Activated CD4-positive, alpha-beta T cell treated with anti-CD3 and anti-CD28 coated beads for 4 hours (primary cell): ENCODE results near the gene ADCY7.
"Not testable (repeated sequence)": the region's sequence is repeated elsewhere in the genome, so short reads cannot be mapped to it uniquely, and the experiment has no call there.

Experiments used
- DNase-seq, 2 donors: peaks; one replicate each; pipeline ENCODE4 v3.0.0-alpha.2; 2020

ADCY7 gene

DNA sequence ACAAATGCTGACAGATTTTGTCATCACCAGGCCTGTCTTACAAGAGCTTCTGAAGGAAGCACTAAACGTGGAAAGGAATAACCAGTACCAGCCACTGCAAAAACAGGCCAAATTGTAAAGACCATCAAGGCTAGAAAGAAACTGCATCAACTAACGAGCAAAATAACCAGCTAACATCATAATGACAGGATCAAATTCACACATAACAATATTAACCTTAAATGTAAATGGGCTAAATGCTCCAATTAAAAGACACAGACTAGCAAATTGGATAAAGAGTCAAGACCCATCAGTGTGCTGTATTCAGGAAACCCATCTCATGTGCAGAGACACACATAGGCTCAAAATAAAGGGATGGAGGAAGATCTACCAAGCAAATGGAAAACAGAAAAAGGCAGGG, 78.9 kb downstream of the ADCY7 start:
- DNase-seq = not testable (repeated sequence)

DNA sequence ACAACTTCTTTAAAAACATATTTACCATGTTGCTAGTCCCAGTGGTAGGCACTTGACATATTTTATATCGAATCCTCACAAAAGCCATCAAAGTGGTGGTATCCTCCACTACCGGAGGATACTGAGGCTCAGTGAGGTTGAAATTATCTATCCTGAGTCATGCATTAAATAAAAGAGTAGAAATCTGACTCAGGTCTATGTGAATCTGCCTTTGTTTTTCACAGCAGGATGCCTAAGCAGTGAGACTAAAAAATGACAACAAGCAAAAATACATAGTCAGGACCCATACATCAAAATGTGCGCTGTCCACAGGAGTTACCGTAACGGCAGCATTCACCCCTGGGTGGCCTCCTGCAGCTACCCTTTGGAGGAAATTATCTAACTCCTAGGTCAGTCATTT, 84.8 kb downstream of the ADCY7 start:
- DNase-seq = no peak

DNA sequence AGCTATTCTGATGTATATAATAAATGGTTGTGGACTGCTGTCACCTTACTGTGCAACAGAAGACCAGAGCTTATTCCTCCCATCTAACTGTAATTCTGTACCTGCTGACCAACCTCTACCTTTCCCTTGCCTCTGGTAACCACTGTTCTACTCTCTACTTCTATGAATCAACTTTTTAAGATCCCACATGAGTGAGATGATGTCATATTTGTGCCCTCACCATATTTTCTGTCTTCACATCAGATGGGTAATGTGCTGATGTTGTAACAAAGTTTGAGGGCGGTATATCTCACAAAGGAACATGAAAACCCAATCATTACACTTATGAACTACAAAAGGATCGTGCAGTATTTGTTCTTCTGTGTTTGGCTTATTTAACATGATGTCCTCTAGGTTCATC, 85.6 kb downstream of the ADCY7 start:
- DNase-seq = no peak

DNA sequence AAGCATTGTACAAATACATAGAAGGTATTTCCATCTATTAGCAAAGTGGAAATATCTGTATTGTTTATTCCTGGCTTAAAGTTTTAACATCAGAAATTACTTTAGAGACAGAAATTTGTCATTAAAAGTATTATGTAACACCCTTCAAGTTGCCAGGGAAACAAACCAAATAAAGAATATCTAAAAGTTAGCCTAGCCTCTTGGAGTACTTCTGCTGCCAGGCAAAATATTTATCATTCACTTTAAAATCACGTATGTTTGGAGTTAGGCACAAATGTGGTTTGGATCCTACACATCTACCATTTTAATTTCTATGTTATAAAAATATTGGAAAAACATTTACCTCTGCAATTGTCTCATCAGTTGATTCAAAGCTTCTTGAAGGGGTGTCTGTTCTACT, 87.7 kb downstream of the ADCY7 start:
- DNase-seq = no peak

DNA sequence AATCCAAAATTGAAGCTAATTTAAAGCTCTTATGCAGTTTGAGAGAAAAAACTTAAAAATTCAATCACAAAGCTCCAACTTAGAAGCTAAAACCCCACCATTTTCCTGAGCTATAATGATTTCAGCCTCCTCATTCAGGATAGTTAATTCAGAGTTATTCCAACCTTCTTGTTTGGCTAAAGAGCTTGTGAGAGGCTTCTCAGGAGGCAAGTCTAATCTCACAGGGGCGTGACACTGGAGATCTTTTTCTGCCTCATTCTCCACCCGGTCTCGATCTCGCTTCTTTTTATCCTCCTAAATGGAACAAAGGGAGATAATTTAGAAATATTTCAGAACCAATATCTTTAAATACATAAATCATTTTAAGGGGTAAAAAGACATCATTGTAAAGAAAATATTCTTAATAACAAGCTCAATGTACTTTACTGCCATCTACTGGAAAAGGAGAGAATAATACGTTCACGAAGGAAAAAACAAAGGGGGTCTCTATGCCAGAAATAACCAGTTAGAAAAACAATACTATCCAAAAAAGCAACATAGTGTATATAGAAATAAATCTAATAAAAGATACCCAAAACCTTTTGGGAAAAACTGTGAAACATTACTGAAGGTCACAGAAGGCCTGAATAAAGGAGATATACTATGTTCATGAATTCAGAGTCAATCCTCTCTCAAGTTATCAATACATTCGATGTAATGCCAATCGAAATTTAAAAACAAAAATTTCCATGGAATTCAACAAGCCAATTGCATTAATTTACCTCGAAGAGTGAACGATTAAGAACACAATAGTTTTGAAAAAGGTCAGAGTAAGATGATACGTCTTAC, 88.5 kb downstream of the ADCY7 start:
- DNase-seq = no peak

DNA sequence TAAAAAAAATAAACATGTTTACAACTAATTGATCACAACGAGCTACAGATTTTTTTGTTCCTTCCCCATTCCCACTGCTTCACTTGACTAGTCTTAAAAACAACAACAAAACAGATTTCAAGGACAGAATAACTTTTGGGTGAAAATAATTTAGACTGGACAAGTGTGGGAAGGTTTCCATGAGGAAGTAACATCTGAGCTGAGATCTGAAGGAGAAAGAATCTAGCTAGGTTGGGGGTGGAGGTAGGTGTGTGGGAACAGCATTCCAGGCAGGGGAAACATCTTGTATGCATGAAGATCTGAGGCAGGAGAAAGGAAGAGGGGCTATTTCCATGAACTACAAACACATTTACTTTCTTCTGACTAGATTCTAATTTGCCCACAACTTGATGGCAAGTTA, 93.3 kb downstream of the ADCY7 start:
- DNase-seq = no peak

DNA sequence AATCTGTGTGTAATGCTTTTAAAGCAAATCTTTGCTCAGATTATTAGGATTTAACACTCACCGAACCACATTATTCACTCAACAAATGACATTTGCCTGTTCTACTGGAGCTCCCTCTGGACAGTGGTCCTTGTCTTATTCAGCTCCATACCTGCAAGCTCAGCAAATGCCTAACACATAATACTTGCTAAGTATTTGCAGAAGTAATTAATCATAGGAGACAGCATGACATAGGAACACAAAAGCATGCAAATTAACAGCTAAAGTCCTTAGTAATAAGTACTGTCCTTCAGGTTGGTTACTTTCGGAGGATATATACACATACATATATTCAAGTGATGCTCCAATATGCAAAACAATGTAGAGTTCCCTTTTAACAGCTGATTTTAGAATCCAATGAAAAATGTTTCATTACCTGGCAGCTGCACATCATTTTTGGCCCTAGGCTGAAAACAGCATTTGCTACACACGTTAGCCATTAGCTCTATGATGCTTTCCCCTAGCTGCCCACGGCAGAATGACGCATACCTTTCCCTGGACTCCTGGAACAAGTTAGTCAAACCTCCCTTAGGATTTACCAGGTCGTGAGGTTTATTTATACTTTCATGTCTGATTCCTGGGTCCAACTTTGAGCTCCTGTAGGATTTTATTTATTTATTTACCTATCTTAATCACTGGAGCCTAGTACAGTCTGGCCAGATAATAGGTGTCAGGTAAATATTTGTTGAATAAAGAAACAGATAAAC, 93.9 kb downstream of the ADCY7 start:
- DNase-seq = no peak

DNA sequence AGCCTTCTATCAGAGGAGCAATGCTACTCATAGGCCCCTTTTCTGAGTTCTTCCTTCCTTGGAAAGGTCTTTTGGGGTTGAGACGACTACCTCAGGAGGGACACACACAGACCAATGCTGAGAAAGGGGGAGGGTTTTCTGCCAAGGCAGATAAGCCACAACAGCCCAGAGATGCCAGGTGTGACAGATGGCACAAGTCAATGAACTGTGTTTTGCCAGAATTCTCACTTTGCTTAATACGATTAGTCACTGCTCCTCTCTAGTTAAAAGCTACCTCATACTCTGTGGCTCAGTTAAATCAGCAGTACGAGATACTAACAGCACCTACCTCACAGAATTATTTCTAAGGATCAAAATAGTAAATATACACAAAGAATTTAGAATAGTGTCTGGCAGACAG, 94.4 kb downstream of the ADCY7 start:
- DNase-seq = no peak

DNA sequence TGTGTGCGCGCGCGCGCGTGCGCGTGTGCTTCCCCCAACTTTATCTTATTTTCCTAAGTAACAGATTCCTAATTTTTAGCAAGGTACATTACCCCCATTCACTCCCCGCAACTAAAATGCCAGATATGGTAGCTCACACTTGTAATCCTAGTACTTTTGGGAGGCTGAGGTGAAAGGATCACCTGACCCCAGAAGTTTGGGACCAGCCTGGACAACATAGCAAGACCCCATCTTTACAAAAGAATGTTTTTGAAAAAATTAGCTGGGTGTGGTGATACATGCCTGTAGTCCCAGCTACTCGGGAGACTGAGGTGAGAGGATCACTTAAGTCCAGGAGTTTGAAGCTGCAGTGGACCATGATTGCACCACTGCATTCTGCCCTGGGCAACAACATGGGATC, 97.3 kb downstream of the ADCY7 start:
- DNase-seq = no peak

DNA sequence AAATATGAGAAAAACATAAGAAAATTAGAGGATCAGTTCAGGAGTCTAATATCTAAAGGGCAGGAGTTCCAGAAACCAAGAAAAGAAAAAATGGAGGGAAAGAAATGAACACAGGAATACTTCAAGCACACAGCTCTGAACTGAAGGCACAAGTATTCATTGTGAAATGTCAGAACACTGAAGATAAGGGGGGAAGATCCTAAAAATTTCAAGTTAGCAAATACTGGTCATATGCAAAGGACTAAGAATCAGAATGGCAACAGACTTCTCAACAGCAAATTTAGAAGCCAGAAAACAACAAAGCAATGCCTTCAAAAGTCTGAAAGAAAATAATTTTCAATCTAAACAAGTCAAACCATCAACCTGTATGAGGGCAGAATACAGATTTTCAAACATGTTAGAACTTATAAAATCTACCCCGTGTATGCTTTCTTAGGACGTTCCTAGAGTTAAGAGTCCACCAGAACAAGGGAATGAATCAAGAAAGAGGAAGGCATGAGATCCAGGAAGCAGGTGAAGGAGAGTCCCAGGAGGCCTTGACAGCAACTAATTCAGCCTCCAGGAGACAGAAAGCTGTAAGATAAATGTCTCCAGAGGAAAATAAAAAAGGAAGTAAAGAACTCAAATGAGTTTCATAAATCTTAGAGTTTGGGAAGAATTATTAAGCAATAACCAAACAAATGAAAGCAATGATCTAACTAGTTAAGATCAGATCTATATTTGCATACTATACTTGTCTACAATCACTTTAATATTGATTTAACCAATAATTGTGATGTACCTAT, 99.6 kb downstream of the ADCY7 start:
- DNase-seq = no peak
